OCI-LY3 (cell line): ENCODE measurements around the gene GGA3.

Experiments
- H2AFZ ChIP-seq: fragments of 200-600, 300-600 bp; shearing (Covaris generic); 2 replicates; pipeline ENCODE4 v1.6.0; 2014; ENCODE audit warnings: antibody characterized with exemption, low read depth, low read length
- H3K27ac ChIP-seq: fragments of 200-600, 300-600 bp; sonication (generic); 2 replicates; pipeline ENCODE4 v1.5.1; 2014; ENCODE audit warnings: mild to moderate bottlenecking, low read length, moderate library complexity, mixed read lengths
- H3K27me3 ChIP-seq: fragments of 200-600, 300-600 bp; sonication (generic); 2 replicates; pipeline ENCODE4 v1.6.1; 2014; ENCODE audit warnings: low read depth, low read length, mixed read lengths
- H3K36me3 ChIP-seq: fragments of 200-600, 300-600 bp; sonication (generic); replicated peaks from 2 replicates; pipeline ENCODE3; 2014; ENCODE audit warnings: low read depth, low read length, mixed read lengths
- H3K4me1 ChIP-seq: fragments of 300-600, 200-600 bp; sonication (generic); 2 replicates; pipeline ENCODE4 v1.6.1; 2014; ENCODE audit warnings: low read length, mixed read lengths
- H3K4me2 ChIP-seq: fragments of 200-600, 300-600 bp; sonication (generic); 2 replicates; pipeline ENCODE4 v1.6.1; 2014; ENCODE audit warnings: low read length, mixed read lengths
- H3K4me3 ChIP-seq: fragments of 300-600, 200-600 bp; sonication (generic); 2 replicates; pipeline ENCODE4 v1.5.1; 2014; ENCODE audit warnings: antibody characterized with exemption, mild to moderate bottlenecking, low read length, moderate library complexity
- H3K79me2 ChIP-seq: fragments of 300-600, 200-600 bp; shearing (Covaris generic); 2 replicates; pipeline ENCODE4 v1.6.1; 2014; ENCODE audit warnings: mild to moderate bottlenecking, low read length, mixed read lengths
- H3K9ac ChIP-seq: fragments of 300-600, 200-600 bp; shearing (Covaris generic); 2 replicates; pipeline ENCODE4 v1.6.0; 2014; ENCODE audit warnings: mild to moderate bottlenecking, low read length, moderate library complexity
- H3K9me3 ChIP-seq: fragments of 200-600, 300-600 bp; shearing (Covaris generic); 2 replicates; pipeline ENCODE4 v1.6.1; 2014; ENCODE audit warnings: low read length, mixed read lengths; ENCODE audit not compliant: insufficient read depth
- H4K20me1 ChIP-seq: fragments of 200-600, 300-600 bp; sonication (generic); 2 replicates; pipeline ENCODE4 v1.6.1; 2016; ENCODE audit warnings: low read length, mixed read lengths; ENCODE audit not compliant: insufficient read depth
- CTCF ChIP-seq: fragments of 200-600, 300-600 bp; sonication (generic); IDR thresholded peaks from 2 replicates; pipeline ENCODE4 v1.5.1; 2014; ENCODE audit warnings: antibody characterized with exemption, low read length, low read depth
- EZH2phosphoT487 ChIP-seq: fragments of 200-600 bp; shearing (Covaris generic); IDR thresholded peaks from 2 replicates; pipeline ENCODE4 v1.6.1; 2018; ENCODE audit warnings: antibody characterized with exemption, mixed run types, low read depth

The GGA3 gene

GRCh38 chr17:75252039-75252816, 9.2 kb downstream of the GGA3 start:
- Histone ChIP-seq H3K4me2 (peak overlapping the region; percentile 73), H3K36me3 (no peaks in the 10 kb centered on the region), H3K9ac (peak overlapping the region; percentile 36; the same call in 1 of the 2 replicates), H3K27ac (peak overlapping the region; percentile 79), H2AFZ (no peak overlapping the region), H3K9me3 (no peaks in the 10 kb centered on the region), H3K4me1 (peaks cover 34% of the 10 kb centered on the region), H4K20me1 (no peaks in the 10 kb centered on the region), H3K27me3 (no peaks in the 10 kb centered on the region), H3K4me3 (peak overlapping the region; percentile 38; the same call in 1 of the 2 replicates), H3K79me2 (peaks cover 40% of the 10 kb centered on the region)
- TF ChIP-seq EZH2phosphoT487 (no peak), CTCF (no peak)

GRCh38 chr17:75250009-75250471, 11.4 kb downstream of the GGA3 start:
- TF ChIP-seq EZH2phosphoT487 (no peak), CTCF (no peak)
- Histone ChIP-seq H3K36me3 (peaks cover 14% of the 10 kb centered on the region), H3K27ac (peak overlapping the region; percentile 79), H3K9me3 (no peaks in the 10 kb centered on the region), H3K4me3 (peak overlapping the region; percentile 62), H3K4me1 (peaks cover 44% of the 10 kb centered on the region), H3K9ac (peak overlapping the region; percentile 50; the same call in 1 of the 2 replicates), H4K20me1 (no peaks in the 10 kb centered on the region), H3K79me2 (peaks cover 43% of the 10 kb centered on the region), H2AFZ (no peak overlapping the region), H3K4me2 (peak overlapping the region; percentile 73), H3K27me3 (no peaks in the 10 kb centered on the region)

- no peaks in the 10 kb centered on the region for H3K9me3 ChIP-seq
- peak overlapping the region; percentile 79 for H3K27ac ChIP-seq
- TF ChIP-seq EZH2phosphoT487, result no peak
- no peak for TF ChIP-seq CTCF
- H3K36me3 ChIP-seq, result peaks cover 18% of the 10 kb centered on the region
- peak overlapping the region; percentile 62; the same call in 1 of the 2 replicates for H3K4me3 ChIP-seq
- H3K79me2 ChIP-seq, result peaks cover 43% of the 10 kb centered on the region
- no peaks in the 10 kb centered on the region for H4K20me1 ChIP-seq
- peak overlapping the region; percentile 50; the same call in 1 of the 2 replicates for H3K9ac ChIP-seq
- H3K27me3 ChIP-seq, result no peaks in the 10 kb centered on the region
- peak overlapping the region; percentile 73 for H3K4me2 ChIP-seq
- no peak overlapping the region for H2AFZ ChIP-seq
- H3K4me1 ChIP-seq, result peaks cover 49% of the 10 kb centered on the region
These were observed 11.8 kb downstream of the GGA3 start for GRCh38 chr17:75249564-75249963.

GRCh38 chr17:75246404-75246803, 15.0 kb downstream of the GGA3 start:
- Histone ChIP-seq H3K4me2 (no peak overlapping the region), H3K4me1 (peaks cover 70% of the 10 kb centered on the region)

More at GRCh38 chr17:75246404-75246803, 15.0 kb downstream of the GGA3 start:
- no peak overlapping the region for H3K27ac ChIP-seq
- peaks cover 35% of the 10 kb centered on the region for H3K79me2 ChIP-seq
- no peaks in the 10 kb centered on the region for H3K9me3 ChIP-seq
- H4K20me1 ChIP-seq, result no peaks in the 10 kb centered on the region
- no peaks in the 10 kb centered on the region for H3K27me3 ChIP-seq
- peaks cover 40% of the 10 kb centered on the region for H3K36me3 ChIP-seq
- TF ChIP-seq EZH2phosphoT487, result no peak
- no peak for TF ChIP-seq CTCF
- no peak overlapping the region for H2AFZ ChIP-seq
- no peak overlapping the region for H3K4me3 ChIP-seq
- H3K9ac ChIP-seq, result no peak overlapping the region
